ENCODE data around the gene SUMO3.
A peak's percentile ranks its signal among the peaks of the same experiment; 100 is the strongest.

SUMO3 gene

GRCh38 chr21:44817914-44818639 is at the start of gene SUMO3:
SUMO3 (minus strand) TSS chr21:44818062; CDS start chr21:44817968, 94 bp downstream.
- no peak for TF ChIP-seq CTCF (IDR thresholded peaks at IDR 0.05; ENCODE audit: insufficient read depth, missing control alignments)
- FAIRE-seq (no peak), DNase-seq (ENCODE audit: insufficient read length, low spot score) (peak; percentile 62)

GRCh38 chr21:44867464-44867863 is 49.6 kb upstream of the SUMO3 start:
- no peak for FAIRE-seq
- DNase-seq (ENCODE audit: insufficient read length, low spot score): no peak
- TF ChIP-seq CTCF (IDR thresholded peaks at IDR 0.05; ENCODE audit: insufficient read depth, missing control alignments): no peak

- no peak for TF ChIP-seq CTCF (IDR thresholded peaks at IDR 0.05; ENCODE audit: insufficient read depth, missing control alignments)
- no peak for DNase-seq (ENCODE audit: insufficient read length, low spot score)
- no peak for FAIRE-seq
These were observed 48.9 kb upstream of the SUMO3 start for GRCh38 chr21:44866780-44867179.

GRCh38 chr21:44865561-44866280 is 47.9 kb upstream of the SUMO3 start:
- no peak for TF ChIP-seq CTCF (IDR thresholded peaks at IDR 0.05; ENCODE audit: insufficient read depth, missing control alignments)
- FAIRE-seq (no peak), DNase-seq (ENCODE audit: insufficient read length, low spot score) (no peak)

- no peak for TF ChIP-seq CTCF (IDR thresholded peaks at IDR 0.05; ENCODE audit: insufficient read depth, missing control alignments)
These were observed 45.2 kb upstream of the SUMO3 start for GRCh38 chr21:44862869-44863685.

GRCh38 chr21:44858791-44859190 is 40.9 kb upstream of the SUMO3 start:
- no peak for TF ChIP-seq CTCF (IDR thresholded peaks at IDR 0.05; ENCODE audit: insufficient read depth, missing control alignments)
- FAIRE-seq: no peak

More at GRCh38 chr21:44862869-44863685, 45.2 kb upstream of the SUMO3 start:
- no peak for DNase-seq (ENCODE audit: insufficient read length, low spot score)
- no peak for FAIRE-seq

More at GRCh38 chr21:44858791-44859190, 40.9 kb upstream of the SUMO3 start:
- no peak for DNase-seq (ENCODE audit: insufficient read length, low spot score)
